Measurements from ENCODE around the gene CDYL2. TPM values are rescaled to one million over a fixed set of nuclear protein-coding genes. Genes with fewer than 3 reads are reported as not detected.

CDYL2 gene
- total RNA-seq, 3 donors from 2014 or later = 6.3 to 8.9 (median 7.5) TPM

- intact Hi-C loops (cut with DNase I, micrococcal nuclease) = no loop called here
- H3K9me3 ChIP-seq = no peaks in the 10 kb centered on the region
- no peaks in the 10 kb centered on the region for H3K4me1 ChIP-seq (ENCODE audit: low read depth)
- H3K4me3 ChIP-seq = no peak overlapping the region
- no peaks in the 10 kb centered on the region for H3K36me3 ChIP-seq (ENCODE audit: low read depth)
- ATAC-seq (no peak), DNase-seq (no peak)
- TF ChIP-seq CTCF (IDR thresholded peaks at IDR 0.05) = no peak
These were observed 191.9 kb downstream of the CDYL2 start for GRCh38 chr16:80612461-80613017.

GRCh38 chr16:80611930-80612327, 192.5 kb downstream of the CDYL2 start:
- TF ChIP-seq CTCF (IDR thresholded peaks at IDR 0.05) = no peak
- no peaks in the 10 kb centered on the region for H3K9me3 ChIP-seq
- DNase-seq (no peak), ATAC-seq (no peak)
- H3K4me3 ChIP-seq = no peak overlapping the region
- H3K36me3 ChIP-seq (ENCODE audit: low read depth) = no peaks in the 10 kb centered on the region
- intact Hi-C loops (cut with DNase I, micrococcal nuclease) = no loop called here
- H3K4me1 ChIP-seq (ENCODE audit: low read depth) = no peaks in the 10 kb centered on the region

- Histone ChIP-seq H3K4me3 (no peak overlapping the region), H3K9me3 (no peaks in the 10 kb centered on the region), H3K4me1 (ENCODE audit: low read depth) (no peaks in the 10 kb centered on the region), H3K36me3 (ENCODE audit: low read depth) (no peaks in the 10 kb centered on the region)
- intact Hi-C loops (cut with DNase I, micrococcal nuclease) = no loop called here
- no peak for TF ChIP-seq CTCF (IDR thresholded peaks at IDR 0.05)
- ATAC-seq (no peak), DNase-seq (no peak)
These were observed 193.0 kb downstream of the CDYL2 start for GRCh38 chr16:80611171-80611929.

- H3K4me1 ChIP-seq (ENCODE audit: low read depth) = no peaks in the 10 kb centered on the region
- ATAC-seq = no peak
These were observed 193.8 kb downstream of the CDYL2 start for GRCh38 chr16:80610481-80611156.

GRCh38 chr16:80608946-80609345, 195.5 kb downstream of the CDYL2 start:
- Histone ChIP-seq H3K4me1 (ENCODE audit: low read depth) (no peaks in the 10 kb centered on the region), H3K36me3 (ENCODE audit: low read depth) (no peaks in the 10 kb centered on the region), H3K4me3 (no peak overlapping the region), H3K9me3 (no peaks in the 10 kb centered on the region)
- DNase-seq (no peak), ATAC-seq (no peak)
- intact Hi-C loops (cut with DNase I, micrococcal nuclease) = no loop called here
- no peak for TF ChIP-seq CTCF (IDR thresholded peaks at IDR 0.05)

More at GRCh38 chr16:80610481-80611156, 193.8 kb downstream of the CDYL2 start:
- intact Hi-C loops (cut with DNase I, micrococcal nuclease) = no loop called here
- no peaks in the 10 kb centered on the region for H3K36me3 ChIP-seq (ENCODE audit: low read depth)
- no peaks in the 10 kb centered on the region for H3K9me3 ChIP-seq
- DNase-seq = no peak
- no peak for TF ChIP-seq CTCF (IDR thresholded peaks at IDR 0.05)
- no peak overlapping the region for H3K4me3 ChIP-seq
